Chondrocyte (in vitro differentiated cells): ENCODE results near the gene NFATC3. TPM values are rescaled to one million over a fixed set of nuclear protein-coding genes. Genes with fewer than 3 reads are reported as not detected.
"Not testable (repeated sequence)": the region's sequence is repeated elsewhere in the genome, so short reads cannot be mapped to it uniquely, and the experiment has no call there.

Experiments
- DNase-seq: peaks from one replicate; pipeline ENCODE4 v3.0.0; 2021; ENCODE audit warnings: mixed read lengths, low spot score
- H3K27ac Mint-ChIP-seq: one replicate; pipeline ENCODE4 v1.8.0; 2021; ENCODE audit warnings: mild to moderate bottlenecking, moderate library complexity, mixed read lengths; ENCODE audit not compliant: unreplicated experiment
- H3K27me3 Mint-ChIP-seq: 2 replicates; pipeline ENCODE4 v1.8.0; 2021; ENCODE audit warnings: low read depth, mixed read lengths
- H3K36me3 Mint-ChIP-seq: 2 replicates; pipeline ENCODE4 v1.8.0; 2021; ENCODE audit warnings: low read depth, mixed read lengths
- H3K4me1 Mint-ChIP-seq: 2 replicates; pipeline ENCODE4 v1.8.0; 2021; ENCODE audit warnings: low read depth, mild to moderate bottlenecking, mixed read lengths
- H3K4me3 Mint-ChIP-seq: one replicate; pipeline ENCODE4 v1.8.0; 2021; ENCODE audit warnings: mild to moderate bottlenecking, moderate library complexity, mixed read lengths; ENCODE audit not compliant: unreplicated experiment
- H3K9me3 Mint-ChIP-seq: 2 replicates; pipeline ENCODE4 v1.8.0; 2021; ENCODE audit warnings: low read depth, mixed read lengths
- CTCF ChIP-seq: fragments of 200-600 bp; sonication (generic); IDR thresholded peaks from 2 replicates; pipeline ENCODE4 v1.5.0; 2021; ENCODE audit warnings: antibody characterized with exemption, mild to moderate bottlenecking, moderate library complexity
- total RNA-seq: library from RNA; stranded (reverse); gene quantifications from 3 replicates; pipeline ENCODE4 v1.2.1, GENCODE V29; 2021

NFATC3 gene
- total RNA-seq, 1 donor from 2014 or later: 37.7 TPM

- H3K36me3 Mint-ChIP-seq: no peaks in the 10 kb centered on the region
Measured at GRCh38 chr16:68117884-68118283, 32.7 kb downstream of the NFATC3 start.

GRCh38 chr16:68118954-68119353 is 33.8 kb downstream of the NFATC3 start:
- not testable (repeated sequence) for DNase-seq, H3K27ac Mint-ChIP-seq, H3K4me3 Mint-ChIP-seq

More at GRCh38 chr16:68117884-68118283, 32.7 kb downstream of the NFATC3 start:
- Mint-ChIP-seq H3K27ac (no peak overlapping the region), H3K9me3 (no peaks in the 10 kb centered on the region), H3K4me1 (peaks cover 5% of the 10 kb centered on the region), H3K4me3 (no peak overlapping the region), H3K27me3 (no peaks in the 10 kb centered on the region)
- TF ChIP-seq CTCF: no peak
- DNase-seq: no peak

GRCh38 chr16:68120496-68120895 is 35.3 kb downstream of the NFATC3 start:
- not testable (repeated sequence) for H3K9me3 Mint-ChIP-seq, H3K36me3 Mint-ChIP-seq, H3K4me1 Mint-ChIP-seq, H3K4me3 Mint-ChIP-seq, DNase-seq, H3K27ac Mint-ChIP-seq, H3K27me3 Mint-ChIP-seq

More at GRCh38 chr16:68118954-68119353, 33.8 kb downstream of the NFATC3 start:
- H3K27me3 Mint-ChIP-seq, H3K36me3 Mint-ChIP-seq, H3K4me1 Mint-ChIP-seq, H3K9me3 Mint-ChIP-seq: not testable (repeated sequence)

GRCh38 chr16:68126395-68126794 is 41.2 kb downstream of the NFATC3 start:
- H3K27ac Mint-ChIP-seq: no peak overlapping the region
- H3K4me1 Mint-ChIP-seq: peaks cover 28% of the 10 kb centered on the region
- no peak for TF ChIP-seq CTCF
- H3K36me3 Mint-ChIP-seq: no peaks in the 10 kb centered on the region
- DNase-seq: no peak
- H3K27me3 Mint-ChIP-seq: no peaks in the 10 kb centered on the region
- H3K4me3 Mint-ChIP-seq: no peak overlapping the region
- H3K9me3 Mint-ChIP-seq: peaks cover 5% of the 10 kb centered on the region

GRCh38 chr16:68128577-68129305 is 43.6 kb downstream of the NFATC3 start:
- TF ChIP-seq CTCF: no peak
- no peak for DNase-seq
- H3K9me3 Mint-ChIP-seq: peaks cover 5% of the 10 kb centered on the region
- H3K27me3 Mint-ChIP-seq: no peaks in the 10 kb centered on the region
- H3K4me3 Mint-ChIP-seq: peak overlapping the region; percentile 22
- peaks cover 35% of the 10 kb centered on the region for H3K4me1 Mint-ChIP-seq
- H3K36me3 Mint-ChIP-seq: peaks cover 2% of the 10 kb centered on the region
- peak overlapping the region; percentile 47 for H3K27ac Mint-ChIP-seq

GRCh38 chr16:68130520-68130919 is 45.4 kb downstream of the NFATC3 start:
- H3K4me3 Mint-ChIP-seq: no peak overlapping the region
- TF ChIP-seq CTCF: no peak
- DNase-seq: no peak
- H3K27me3 Mint-ChIP-seq: no peaks in the 10 kb centered on the region
- H3K4me1 Mint-ChIP-seq: peaks cover 35% of the 10 kb centered on the region
- H3K27ac Mint-ChIP-seq: peak overlapping the region; percentile 42
- H3K9me3 Mint-ChIP-seq: peaks cover 5% of the 10 kb centered on the region
- peaks cover 2% of the 10 kb centered on the region for H3K36me3 Mint-ChIP-seq
